ENCODE data around the gene HCFC1.

Gene HCFC1

GRCh38 chrX:153944800-153945150 lies 26.8 kb downstream of the HCFC1 start:
- CTCF ChIA-PET, result interaction anchor here (0.6 to 5.6 kb wide), 6 partner anchors 11 to 1002 kb away, joined by 3 to 100 read pairs (median 3); partner anchors contain the start of genes ARHGAP4 and PLXNB3

GRCh38 chrX:153944140-153944799 lies 27.3 kb downstream of the HCFC1 start, which contains the start of gene RENBP:
TSS of gene RENBP (minus strand) at chrX:153944643. CDS start at chrX:153944610, 33 bp downstream.
- CTCF ChIA-PET, result interaction anchor here (0.8 to 5.6 kb wide), 4 partner anchors 11 to 181 kb away, joined by 3 to 100 read pairs (median 5); partner anchors contain the start of genes ARHGAP4 and PLXNB3

More at GRCh38 chrX:153944800-153945150, 26.8 kb downstream of the HCFC1 start:
- no peak for TF ChIP-seq HDGF (IDR thresholded peaks at IDR 0.05; ENCODE audit: borderline replicate concordance)
- no peak for TF ChIP-seq ELF4 (IDR thresholded peaks at IDR 0.05)
- no peak for TF ChIP-seq FOXA1 (IDR thresholded peaks at IDR 0.05)
- no peak for TF ChIP-seq FOXK2 (IDR thresholded peaks at IDR 0.05)
- no peak for TF ChIP-seq L3MBTL2 (conservative IDR thresholded peaks at IDR 0.05)
- no peak for TF ChIP-seq NFRKB (IDR thresholded peaks at IDR 0.05)
- TF ChIP-seq FOXM1 (IDR thresholded peaks at IDR 0.05; ENCODE audit: borderline replicate concordance), result no peak
- TF ChIP-seq BHLHE40 (IDR thresholded peaks at IDR 0.05; ENCODE audit: borderline replicate concordance), result no peak
- no peak for TF ChIP-seq LEF1 (IDR thresholded peaks at IDR 0.05; ENCODE audit: borderline replicate concordance)
- no peak for TF ChIP-seq ARNT (IDR thresholded peaks at IDR 0.05)
- TF ChIP-seq CTBP1 (IDR thresholded peaks at IDR 0.05; ENCODE audit: borderline replicate concordance), result no peak
- TF ChIP-seq ZNF384 (IDR thresholded peaks at IDR 0.05), result no peak
- no peak for TF ChIP-seq SUZ12 (IDR thresholded peaks at IDR 0.05)
- no peak for TF ChIP-seq PKNOX1 (IDR thresholded peaks at IDR 0.05)
- TF ChIP-seq TARDBP (IDR thresholded peaks at IDR 0.05), result no peak
- no peak for TF ChIP-seq SP1 (IDR thresholded peaks at IDR 0.05)
- no peak for DNase-seq (ENCODE audit: extremely low spot score)
- POLR2A ChIA-PET, result interaction anchor here (1.1 to 7.1 kb wide), 4 partner anchors 9 to 27 kb away, joined by 5 to 65 read pairs (median 7); partner anchors contain the start of genes ARHGAP4, HCFC1 and NAA10

GRCh38 chrX:153941336-153942252 lies 30.0 kb downstream of the HCFC1 start:
- ChIA-PET POLR2A (interaction anchor here (1.1 kb wide), 1 partner anchor 19 kb away, joined by 3 read pairs; no protein-coding TSS in a partner anchor), CTCF (no interaction called here)

More at GRCh38 chrX:153944140-153944799, 27.3 kb downstream of the HCFC1 start, which contains the start of gene RENBP:
- POLR2A ChIA-PET, result interaction anchor here (1.1 to 7.1 kb wide), 4 partner anchors 9 to 27 kb away, joined by 5 to 65 read pairs (median 7); partner anchors contain the start of genes ARHGAP4, HCFC1 and NAA10
- TF ChIP-seq PKNOX1 (IDR thresholded peaks at IDR 0.05), result no peak; the same call in 1 of the 2 replicates
- no peak for TF ChIP-seq CTBP1 (IDR thresholded peaks at IDR 0.05; ENCODE audit: borderline replicate concordance)
- TF ChIP-seq FOXK2 (IDR thresholded peaks at IDR 0.05), result no peak
- no peak for TF ChIP-seq SP1 (IDR thresholded peaks at IDR 0.05)
- TF ChIP-seq ELF4 (IDR thresholded peaks at IDR 0.05), result no peak
- no peak for TF ChIP-seq NFRKB (IDR thresholded peaks at IDR 0.05)
- no peak for TF ChIP-seq SUZ12 (IDR thresholded peaks at IDR 0.05)
- no peak; the same call in 1 of the 2 replicates for TF ChIP-seq L3MBTL2 (conservative IDR thresholded peaks at IDR 0.05)
- TF ChIP-seq ZNF384 (IDR thresholded peaks at IDR 0.05), result no peak
- TF ChIP-seq FOXM1 (IDR thresholded peaks at IDR 0.05; ENCODE audit: borderline replicate concordance), result no peak
- TF ChIP-seq LEF1 (IDR thresholded peaks at IDR 0.05; ENCODE audit: borderline replicate concordance), result no peak
- no peak for TF ChIP-seq ARNT (IDR thresholded peaks at IDR 0.05)
- TF ChIP-seq TARDBP (IDR thresholded peaks at IDR 0.05), result no peak
- TF ChIP-seq HDGF (IDR thresholded peaks at IDR 0.05; ENCODE audit: borderline replicate concordance), result no peak
- no peak for TF ChIP-seq BHLHE40 (IDR thresholded peaks at IDR 0.05; ENCODE audit: borderline replicate concordance)
- TF ChIP-seq FOXA1 (IDR thresholded peaks at IDR 0.05), result no peak
- DNase-seq (ENCODE audit: extremely low spot score), result no peak

GRCh38 chrX:153939573-153939972 lies 32.0 kb downstream of the HCFC1 start:
- POLR2A ChIA-PET, result interaction anchor here (0.7 to 1.7 kb wide), 3 partner anchors 10 to 145 kb away, joined by 3 to 7 read pairs (median 3); partner anchors contain the start of genes IDH3G and SSR4
- TF ChIP-seq FOXK2 (IDR thresholded peaks at IDR 0.05) (no peak), ZNF384 (IDR thresholded peaks at IDR 0.05) (no peak), SP1 (IDR thresholded peaks at IDR 0.05) (no peak), FOXM1 (IDR thresholded peaks at IDR 0.05; ENCODE audit: borderline replicate concordance) (no peak), HDGF (IDR thresholded peaks at IDR 0.05; ENCODE audit: borderline replicate concordance) (no peak), PKNOX1 (IDR thresholded peaks at IDR 0.05) (no peak), NFRKB (IDR thresholded peaks at IDR 0.05) (no peak), L3MBTL2 (conservative IDR thresholded peaks at IDR 0.05) (no peak), LEF1 (IDR thresholded peaks at IDR 0.05; ENCODE audit: borderline replicate concordance) (no peak), CTBP1 (IDR thresholded peaks at IDR 0.05; ENCODE audit: borderline replicate concordance) (no peak), TARDBP (IDR thresholded peaks at IDR 0.05) (no peak), ELF4 (IDR thresholded peaks at IDR 0.05) (no peak), FOXA1 (IDR thresholded peaks at IDR 0.05) (no peak), SUZ12 (IDR thresholded peaks at IDR 0.05) (no peak), BHLHE40 (IDR thresholded peaks at IDR 0.05; ENCODE audit: borderline replicate concordance) (no peak), ARNT (IDR thresholded peaks at IDR 0.05) (no peak)
- no peak for DNase-seq (ENCODE audit: extremely low spot score)
- CTCF ChIA-PET, result interaction anchor here (0.8 kb wide), 1 partner anchor 16 kb away, joined by 4 read pairs; no protein-coding TSS in a partner anchor

More at GRCh38 chrX:153941336-153942252, 30.0 kb downstream of the HCFC1 start:
- TF ChIP-seq FOXM1 (IDR thresholded peaks at IDR 0.05; ENCODE audit: borderline replicate concordance) (no peak), SP1 (IDR thresholded peaks at IDR 0.05) (no peak), BHLHE40 (IDR thresholded peaks at IDR 0.05; ENCODE audit: borderline replicate concordance) (no peak), LEF1 (IDR thresholded peaks at IDR 0.05; ENCODE audit: borderline replicate concordance) (no peak), FOXK2 (IDR thresholded peaks at IDR 0.05) (no peak), ZNF384 (IDR thresholded peaks at IDR 0.05) (no peak), NFRKB (IDR thresholded peaks at IDR 0.05) (no peak), CTBP1 (IDR thresholded peaks at IDR 0.05; ENCODE audit: borderline replicate concordance) (no peak), ELF4 (IDR thresholded peaks at IDR 0.05) (no peak), SUZ12 (IDR thresholded peaks at IDR 0.05) (no peak), PKNOX1 (IDR thresholded peaks at IDR 0.05) (no peak)
- no peak for DNase-seq (ENCODE audit: extremely low spot score)
